Omental fat pad (tissue), 4 donors: Measurements from ENCODE around the gene HORMAD2. TPM values are rescaled to one million over a fixed set of nuclear protein-coding genes. Genes with fewer than 3 reads are reported as not detected.

Experiments
- ATAC-seq: fragments of 150-250 bp; one replicate; pipeline ENCODE4 v1.9.1; 2016; ENCODE audit warnings: mild to moderate bottlenecking, moderate library complexity; ENCODE audit not compliant: low FRiP score
- DNase-seq: peaks from one replicate; pipeline ENCODE4 v3.0.0-alpha.2; 2019; ENCODE audit warnings: low spot score
- CTCF ChIP-seq, 3 donors: fragments of 450-650 bp; IDR thresholded peaks; one replicate each; pipeline ENCODE4 v1.5.1; 2016 to 2017; ENCODE audit warnings: antibody characterized with exemption in 3 of 3, mild to moderate bottlenecking in 3 of 3, moderate library complexity in 2 of 3
- total RNA-seq, 4 donors: library from RNA; depleted of rRNA; stranded (reverse); fragments of >200 nt; gene quantifications; one replicate each; pipeline ENCODE4 v1.1.0, GENCODE V29; 2016

Gene HORMAD2
- total RNA-seq, 4 donors from 2014 or later = not detected

GRCh38 chr22:30171008-30171407 is 90.7 kb downstream of the HORMAD2 start:
- ATAC-seq (no peak), DNase-seq (no peak)
- no peak for TF ChIP-seq CTCF (IDR thresholded peaks at IDR 0.05)

- DNase-seq (no peak), ATAC-seq (no peak)
- no peak for TF ChIP-seq CTCF (IDR thresholded peaks at IDR 0.05)
Observed at GRCh38 chr22:30175690-30176288, 95.5 kb downstream of the HORMAD2 start.

GRCh38 chr22:30176431-30176830 is 96.2 kb downstream of the HORMAD2 start:
- DNase-seq (no peak), ATAC-seq (no peak)
- TF ChIP-seq CTCF (IDR thresholded peaks at IDR 0.05) = no peak

- no peak for DNase-seq
- no peak for ATAC-seq
- TF ChIP-seq CTCF (IDR thresholded peaks at IDR 0.05) = no peak
Observed at GRCh38 chr22:30178181-30179126, 98.2 kb downstream of the HORMAD2 start.

- no peak for ATAC-seq
- no peak for DNase-seq
- TF ChIP-seq CTCF (IDR thresholded peaks at IDR 0.05) = no peak
Observed at GRCh38 chr22:30180616-30181015, 100.4 kb downstream of the HORMAD2 start.

- DNase-seq = no peak
- ATAC-seq = no peak
- TF ChIP-seq CTCF (IDR thresholded peaks at IDR 0.05) = no peak
Observed at GRCh38 chr22:30181459-30182349, 101.4 kb downstream of the HORMAD2 start.
